GM18873 (cell line): Measurements from ENCODE around the gene CTIF.

Experiments
- ATAC-seq: cut with Tn5 transposase; IDR thresholded peaks from one replicate; pipeline ENCODE4 v1.9.1; 2021; ENCODE audit warnings: mild to moderate bottlenecking, moderate library complexity, moderate number of reproducible peaks; ENCODE audit not compliant: unreplicated experiment, low FRiP score

Gene CTIF

DNA sequence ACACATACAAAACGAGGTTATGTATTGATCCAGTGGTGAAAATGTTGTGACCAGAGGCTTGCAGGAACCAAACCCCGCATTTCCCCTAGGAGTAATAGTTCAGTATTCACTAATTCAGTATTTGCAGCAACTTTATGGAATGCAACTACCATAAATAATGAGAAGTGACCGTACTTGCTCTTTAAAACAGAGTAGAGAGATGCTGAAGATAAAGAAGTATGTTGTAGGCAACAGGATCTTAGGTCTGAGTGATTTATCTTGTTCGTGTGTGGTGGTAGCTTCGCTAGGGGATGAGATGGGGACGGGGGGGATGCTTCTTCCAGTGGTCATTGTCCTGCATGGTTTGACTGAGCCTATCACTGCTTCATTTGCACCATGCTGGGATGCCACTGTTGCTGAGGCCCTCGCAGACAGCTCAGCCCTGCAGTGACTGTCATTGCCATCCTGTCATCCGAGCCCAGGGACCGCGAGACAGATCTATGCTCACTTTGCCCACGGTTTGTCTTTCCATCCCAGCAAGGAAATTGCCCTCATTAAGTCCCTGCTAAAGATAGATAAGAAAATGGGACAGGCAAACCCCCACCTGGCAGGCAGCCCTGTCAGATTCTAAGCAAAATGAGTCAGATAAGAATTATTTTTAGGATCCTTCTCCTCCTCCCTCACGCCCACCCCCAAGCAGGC lies 181.3 kb downstream of the CTIF start:
- ATAC-seq, result no peak

- ATAC-seq, result no peak
These were observed 181.8 kb downstream of the CTIF start for GRCh38 chr18:48720655-48721025.

- no peak for ATAC-seq
These were observed 182.5 kb downstream of the CTIF start for GRCh38 chr18:48721312-48721711.

DNA sequence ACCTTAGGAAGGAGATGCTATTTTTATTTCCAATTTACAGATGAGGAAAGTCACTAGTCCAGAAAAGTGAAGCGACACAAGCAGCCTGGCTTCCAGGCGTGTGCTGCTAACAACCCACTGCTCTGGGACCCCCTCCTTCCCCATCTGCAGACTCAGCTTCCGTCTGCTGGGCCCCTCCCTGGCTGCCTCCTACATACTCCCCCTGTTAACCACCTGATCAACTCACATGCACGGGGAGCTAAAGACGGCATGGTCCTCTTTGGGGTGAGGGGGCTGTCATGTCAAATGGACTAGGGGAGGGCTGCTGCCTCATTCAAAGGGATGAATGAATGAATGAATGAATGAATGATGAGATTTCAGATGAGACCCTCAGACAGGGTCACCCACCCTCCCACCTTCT lies 184.2 kb downstream of the CTIF start:
- ATAC-seq, result no peak

- no peak for ATAC-seq
These were observed 185.0 kb downstream of the CTIF start for GRCh38 chr18:48723837-48724236.

GRCh38 chr18:48724442-48724841 lies 185.6 kb downstream of the CTIF start:
- ATAC-seq, result no peak

DNA sequence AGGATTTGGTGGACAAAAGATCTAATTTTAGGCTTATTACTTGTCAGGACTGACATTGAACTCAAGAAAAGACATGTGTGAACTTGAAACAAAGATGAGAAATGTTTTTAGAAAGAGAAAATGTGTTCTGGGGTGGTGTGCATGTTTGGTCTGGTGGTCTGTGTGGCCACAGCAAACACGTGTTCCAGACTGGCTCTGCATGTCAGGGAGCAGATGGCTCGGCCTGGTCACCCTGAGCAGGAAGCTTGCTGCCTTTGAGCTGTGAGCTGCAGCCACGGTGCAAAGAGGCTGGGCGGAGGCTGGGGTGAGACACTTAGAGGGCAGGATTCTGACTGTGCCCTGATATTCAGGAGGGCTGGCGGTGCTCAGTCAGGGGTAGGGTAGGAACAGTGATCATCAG lies 186.1 kb downstream of the CTIF start:
- ATAC-seq, result no peak

GRCh38 chr18:48725562-48725961 lies 186.7 kb downstream of the CTIF start:
- no peak for ATAC-seq

- no peak for ATAC-seq
These were observed 188.8 kb downstream of the CTIF start for GRCh38 chr18:48727681-48728080.

DNA sequence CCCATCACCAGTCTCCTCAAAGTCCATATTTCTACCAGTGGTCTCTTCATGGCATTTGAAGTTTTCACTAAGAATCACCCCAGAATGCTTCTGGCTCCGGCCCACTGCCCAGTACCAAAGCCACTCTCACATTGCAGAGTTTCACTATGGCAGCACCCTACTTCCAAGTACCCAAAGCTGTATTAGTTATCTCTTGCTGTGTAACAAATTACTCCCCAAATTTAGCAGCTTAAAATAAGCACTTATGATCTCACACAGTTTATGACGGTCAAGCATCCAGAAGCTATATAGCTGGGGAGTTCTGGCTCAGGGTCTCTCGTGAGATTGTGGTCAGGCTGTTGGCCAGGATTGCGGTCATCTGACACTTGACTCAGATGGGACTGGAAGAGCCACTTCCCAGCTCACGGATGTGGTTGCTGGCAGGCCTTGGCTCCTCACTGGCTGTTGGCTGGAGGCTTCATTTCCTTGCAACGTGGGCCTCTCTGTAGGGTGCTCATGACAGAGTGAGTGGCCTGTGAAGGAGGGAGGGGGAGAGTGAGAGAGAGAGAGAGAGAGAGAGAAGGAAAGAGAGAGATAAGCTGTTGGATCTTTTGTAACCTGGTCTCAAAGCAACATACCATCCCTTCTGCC lies 189.5 kb downstream of the CTIF start:
- ATAC-seq, result no peak

- no peak for ATAC-seq
These were observed 190.6 kb downstream of the CTIF start for GRCh38 chr18:48729404-48729803.

- ATAC-seq, result no peak
These were observed 191.2 kb downstream of the CTIF start for GRCh38 chr18:48730010-48730409.

DNA sequence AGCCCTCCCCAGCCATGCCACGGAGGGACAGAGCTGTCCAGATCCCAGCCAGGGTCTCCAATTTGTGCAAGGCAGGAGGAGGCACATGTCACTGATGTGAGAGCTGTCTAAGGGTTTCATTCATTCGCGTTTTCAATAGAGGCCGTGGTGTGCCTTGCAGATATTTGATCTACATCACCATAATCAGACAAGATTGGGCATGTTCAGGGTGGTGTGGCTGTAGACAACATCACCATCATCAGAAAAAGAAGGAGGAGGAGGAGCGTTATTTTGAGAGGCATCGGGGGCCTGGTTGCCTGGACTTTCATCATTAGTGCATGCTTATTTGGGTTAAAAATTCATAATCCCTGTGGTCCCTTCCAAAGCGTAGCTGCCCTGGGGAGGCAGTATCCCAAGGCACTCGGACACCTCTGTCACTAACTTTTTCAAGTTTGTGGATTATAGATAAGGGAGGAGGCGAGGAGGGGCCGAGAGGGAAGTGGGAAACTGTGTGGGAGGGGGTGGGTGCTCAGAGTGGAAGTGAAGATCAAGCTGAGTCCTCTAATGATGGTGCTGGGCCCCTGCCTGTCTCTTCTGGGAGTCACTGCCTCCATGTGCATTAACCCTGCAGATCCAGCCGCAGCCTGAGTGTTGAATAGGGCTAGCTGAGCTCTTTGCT lies 194.1 kb downstream of the CTIF start:
- ATAC-seq, result no peak

GRCh38 chr18:48733643-48734253 lies 194.9 kb downstream of the CTIF start:
- ATAC-seq, result no peak

GRCh38 chr18:48734460-48734859 lies 195.6 kb downstream of the CTIF start:
- ATAC-seq, result no peak

- ATAC-seq, result no peak
These were observed 196.3 kb downstream of the CTIF start for GRCh38 chr18:48735080-48735676.

DNA sequence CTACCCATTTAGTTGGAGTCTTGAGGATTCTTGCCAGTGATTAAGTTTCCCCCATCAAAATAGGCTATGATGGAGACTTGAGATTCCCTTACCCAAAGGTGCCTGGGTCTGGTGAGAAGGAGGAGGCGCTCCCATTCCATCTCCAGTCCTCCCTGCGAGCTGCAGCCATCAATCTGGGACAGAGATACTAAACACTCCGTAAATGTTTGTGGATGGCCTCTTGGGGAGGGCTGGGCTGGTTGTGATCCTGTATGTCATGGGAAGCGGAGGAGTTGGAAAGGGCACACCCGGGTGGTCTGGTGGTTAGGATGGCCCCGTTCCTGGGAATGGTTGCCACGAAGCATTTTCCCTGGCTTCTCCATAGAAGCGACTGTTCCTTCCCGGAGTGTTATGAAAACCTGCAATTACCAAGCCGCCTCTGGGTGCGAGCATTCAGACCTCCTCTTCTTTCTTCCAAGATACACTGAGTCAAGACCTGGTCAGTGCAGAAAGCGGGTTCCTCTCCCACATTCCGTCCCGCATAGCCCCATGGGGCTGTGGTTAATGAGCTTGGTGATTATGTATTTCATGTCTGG lies 196.9 kb downstream of the CTIF start:
- no peak for ATAC-seq

DNA sequence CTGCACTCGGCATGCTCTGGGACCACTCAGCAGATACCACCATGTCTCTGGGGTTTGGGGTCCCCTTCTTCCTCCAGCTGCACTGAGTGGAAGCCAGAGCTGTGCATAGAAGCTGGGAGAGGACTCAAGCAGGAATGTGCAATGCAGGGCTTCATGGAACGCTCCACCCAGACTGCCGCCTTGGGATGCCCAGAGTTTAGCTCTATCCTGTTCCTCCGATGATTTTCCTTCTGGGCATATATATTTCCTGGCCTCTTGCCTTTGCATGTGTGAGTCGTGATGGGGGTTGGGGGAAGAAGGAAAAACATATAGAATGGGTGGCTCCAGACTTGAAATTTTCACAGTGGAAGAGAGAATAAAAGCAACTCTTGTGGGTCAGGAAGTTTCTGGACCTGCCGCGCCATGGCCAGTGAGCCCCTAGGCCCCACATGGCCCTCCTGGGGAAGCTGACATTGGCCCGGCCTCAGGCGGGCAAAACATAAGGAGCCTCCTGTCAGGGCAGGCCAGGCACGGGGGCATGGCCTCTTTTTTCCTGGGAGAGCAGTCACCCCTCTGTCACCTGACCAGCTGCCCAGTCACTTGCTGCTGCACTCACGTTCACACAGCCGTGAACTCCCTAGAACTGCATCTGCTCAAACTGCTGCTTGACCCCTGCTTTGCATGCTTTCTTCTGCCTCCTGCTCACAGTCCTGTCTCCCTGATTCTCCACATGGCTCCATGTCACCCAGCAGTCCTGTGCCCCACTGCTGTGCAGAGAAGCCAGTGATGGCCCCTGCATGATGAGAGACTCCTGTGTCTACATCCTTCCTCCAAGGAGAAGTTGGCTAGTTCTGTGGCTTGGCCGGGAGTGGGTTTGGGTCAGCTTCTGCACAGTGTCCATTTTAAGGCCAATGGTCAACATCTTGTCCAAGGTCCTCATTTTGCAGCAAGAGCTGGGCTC lies 197.8 kb downstream of the CTIF start:
- ATAC-seq, result no peak

- ATAC-seq, result no peak
These were observed 200.6 kb downstream of the CTIF start for GRCh38 chr18:48739266-48740067.
